Activated T-cell treated with anti-CD3 and anti-CD28 coated beads for 48 hours (primary cell): ENCODE measurements around the gene FAM89A.
"Not testable (repeated sequence)": the region's sequence is repeated elsewhere in the genome, so short reads cannot be mapped to it uniquely, and the experiment has no call there.

ENCODE experiments used
- DNase-seq: peaks from one replicate; pipeline ENCODE4 v3.0.0-alpha.2; 2020; ENCODE audit warnings: low read depth

The FAM89A gene

GRCh38 chr1:231055271-231055670, 15.2 kb upstream of the FAM89A start:
- no peak for DNase-seq

- no peak for DNase-seq
Measured at GRCh38 chr1:231053493-231054162, 13.6 kb upstream of the FAM89A start.

GRCh38 chr1:231052777-231053176, 12.7 kb upstream of the FAM89A start:
- no peak for DNase-seq

GRCh38 chr1:231050932-231051331, 10.9 kb upstream of the FAM89A start:
- not testable (repeated sequence) for DNase-seq

- no peak for DNase-seq
Measured at GRCh38 chr1:231050395-231050794, 10.3 kb upstream of the FAM89A start.

GRCh38 chr1:231049121-231049979, 9.3 kb upstream of the FAM89A start:
- DNase-seq, result no peak

GRCh38 chr1:231048419-231048818, 8.4 kb upstream of the FAM89A start:
- DNase-seq, result not testable (repeated sequence)

GRCh38 chr1:231047529-231047928, 7.5 kb upstream of the FAM89A start:
- not testable (repeated sequence) for DNase-seq

- no peak for DNase-seq
Measured at GRCh38 chr1:231046730-231047395, 6.8 kb upstream of the FAM89A start.

GRCh38 chr1:231045921-231046729, 6.1 kb upstream of the FAM89A start:
- DNase-seq, result not testable (repeated sequence)

- no peak for DNase-seq
Measured at GRCh38 chr1:231045286-231045685, 5.2 kb upstream of the FAM89A start.

GRCh38 chr1:231044588-231044987, 4.5 kb upstream of the FAM89A start:
- DNase-seq, result no peak

- DNase-seq, result no peak
Measured at GRCh38 chr1:231041719-231042261, 1.7 kb upstream of the FAM89A start.

- no peak for DNase-seq
Measured at GRCh38 chr1:231040800-231041718, 1.0 kb upstream of the FAM89A start.

- peak; percentile 37 for DNase-seq
Measured at GRCh38 chr1:231039161-231040018, 664 bp downstream of the FAM89A start.

- DNase-seq, result no peak
Measured at GRCh38 chr1:231037585-231038517, 2.2 kb downstream of the FAM89A start.

- no peak for DNase-seq
Measured at GRCh38 chr1:231036416-231036815, 3.6 kb downstream of the FAM89A start.

GRCh38 chr1:231035799-231036198, 4.3 kb downstream of the FAM89A start:
- no peak for DNase-seq
